Stimulated activated CD8-positive, alpha-beta memory T cell treated with anti-CD3 and anti-CD28 coated beads, Interleukin-12 subunit alpha, Interleukin-12 subunit beta, amount 100 ng/mL, for 24 hours (primary cell): ENCODE measurements around the gene BCAP31.
A peak's percentile ranks its signal among the peaks of the same experiment; 100 is the strongest.

Source experiments
- DNase-seq: peaks from one replicate; pipeline ENCODE4 v3.0.0-alpha.2; 2020; ENCODE audit errors: extremely low read depth

The BCAP31 gene

GRCh38 chrX:153724252-153725038 is at the start of gene BCAP31, which contains the start of gene ABCD1:
BCAP31 (minus strand) TSS chrX:153724387; CDS start chrX:153723244, 1,143 bp downstream.
ABCD1 (plus strand) TSS chrX:153724856; CDS start chrX:153725267, 411 bp downstream.
- peak; percentile 65 for DNase-seq

- DNase-seq, result no peak
Measured at GRCh38 chrX:153773218-153773611, 49.0 kb upstream of the BCAP31 start.

DNA sequence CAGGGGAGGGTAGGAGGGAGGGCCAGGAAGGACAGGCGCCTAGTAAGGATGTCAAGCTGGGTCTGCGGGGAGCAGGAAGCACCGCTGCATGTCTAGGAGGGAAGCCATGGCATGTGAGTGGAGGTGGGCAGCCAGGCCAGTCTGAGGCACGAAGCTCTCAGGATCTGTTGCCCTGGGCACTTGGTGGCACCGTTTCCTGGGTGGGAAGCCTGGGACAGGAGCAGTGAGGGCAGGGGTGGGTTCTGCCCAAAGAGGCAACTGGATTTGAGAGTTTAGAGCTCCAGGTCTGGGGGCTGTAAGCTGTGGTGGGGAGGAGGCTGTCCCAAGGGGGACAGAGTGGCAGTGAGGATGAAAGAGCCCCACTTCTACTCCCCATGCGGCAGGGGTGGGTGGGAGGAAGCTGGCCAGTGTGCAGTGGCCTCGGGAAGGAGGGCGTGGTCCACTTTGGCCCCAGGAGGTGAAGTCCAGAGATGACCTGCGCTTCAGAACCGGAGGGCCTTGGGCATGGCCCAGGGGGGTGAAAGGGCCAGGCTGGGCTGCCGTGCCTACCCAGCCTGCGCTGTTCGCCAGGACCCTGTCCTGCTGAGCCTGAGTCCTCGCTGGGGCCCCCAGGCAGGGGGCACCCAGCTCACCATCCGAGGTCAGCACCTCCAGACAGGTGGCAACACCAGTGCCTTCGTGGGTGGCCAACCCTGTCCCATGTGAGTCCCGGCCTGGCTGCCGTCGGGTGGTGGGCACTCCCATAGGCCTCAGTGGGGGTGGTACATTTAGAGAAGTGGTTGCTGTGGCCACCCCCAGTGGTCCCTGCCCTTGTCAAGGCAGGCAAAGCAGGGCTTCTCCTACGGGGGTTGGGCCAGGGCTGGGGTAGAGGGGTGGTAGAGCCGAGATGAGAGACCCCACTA is 48.4 kb upstream of the BCAP31 start:
- no peak for DNase-seq

DNA sequence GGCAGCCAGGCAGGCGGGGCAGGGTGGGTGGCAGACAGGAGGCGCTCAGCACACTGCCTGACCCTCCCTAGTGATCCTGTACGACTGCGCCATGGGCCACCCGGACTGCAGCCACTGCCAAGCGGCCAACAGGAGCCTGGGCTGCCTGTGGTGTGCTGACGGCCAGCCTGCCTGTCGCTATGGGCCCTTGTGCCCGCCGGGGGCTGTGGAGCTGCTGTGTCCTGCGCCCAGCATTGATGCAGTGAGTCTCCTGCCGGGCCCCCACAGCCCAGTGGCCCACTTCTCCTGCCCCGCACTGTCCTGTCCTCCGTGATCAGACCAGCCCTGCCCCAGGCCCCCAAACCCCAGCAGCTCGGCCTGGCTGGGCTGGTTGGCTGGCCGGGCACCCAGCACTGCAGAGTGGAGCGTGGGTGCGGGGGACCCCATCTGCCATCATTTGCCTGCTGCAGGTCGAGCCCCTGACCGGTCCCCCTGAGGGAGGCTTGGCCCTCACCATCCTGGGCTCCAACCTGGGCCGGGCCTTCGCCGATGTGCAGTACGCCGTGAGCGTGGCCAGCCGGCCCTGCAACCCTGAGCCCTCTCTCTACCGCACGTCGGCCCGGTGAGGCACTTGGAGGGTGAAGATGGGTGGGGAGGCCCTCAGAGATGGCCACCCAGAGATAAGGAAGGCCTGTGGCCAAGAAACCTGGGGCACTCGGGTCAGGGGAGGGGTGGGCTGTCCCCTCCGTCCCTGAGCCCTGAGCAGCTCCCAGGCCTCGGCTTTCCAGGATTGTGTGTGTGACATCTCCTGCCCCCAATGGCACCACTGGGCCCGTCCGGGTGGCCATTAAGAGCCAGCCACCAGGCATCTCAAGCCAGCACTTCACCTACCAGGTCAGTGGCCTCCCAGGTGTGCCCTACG is 47.5 kb upstream of the BCAP31 start:
- DNase-seq, result no peak

GRCh38 chrX:153770601-153771414 is 46.6 kb upstream of the BCAP31 start:
- DNase-seq, result no peak

DNA sequence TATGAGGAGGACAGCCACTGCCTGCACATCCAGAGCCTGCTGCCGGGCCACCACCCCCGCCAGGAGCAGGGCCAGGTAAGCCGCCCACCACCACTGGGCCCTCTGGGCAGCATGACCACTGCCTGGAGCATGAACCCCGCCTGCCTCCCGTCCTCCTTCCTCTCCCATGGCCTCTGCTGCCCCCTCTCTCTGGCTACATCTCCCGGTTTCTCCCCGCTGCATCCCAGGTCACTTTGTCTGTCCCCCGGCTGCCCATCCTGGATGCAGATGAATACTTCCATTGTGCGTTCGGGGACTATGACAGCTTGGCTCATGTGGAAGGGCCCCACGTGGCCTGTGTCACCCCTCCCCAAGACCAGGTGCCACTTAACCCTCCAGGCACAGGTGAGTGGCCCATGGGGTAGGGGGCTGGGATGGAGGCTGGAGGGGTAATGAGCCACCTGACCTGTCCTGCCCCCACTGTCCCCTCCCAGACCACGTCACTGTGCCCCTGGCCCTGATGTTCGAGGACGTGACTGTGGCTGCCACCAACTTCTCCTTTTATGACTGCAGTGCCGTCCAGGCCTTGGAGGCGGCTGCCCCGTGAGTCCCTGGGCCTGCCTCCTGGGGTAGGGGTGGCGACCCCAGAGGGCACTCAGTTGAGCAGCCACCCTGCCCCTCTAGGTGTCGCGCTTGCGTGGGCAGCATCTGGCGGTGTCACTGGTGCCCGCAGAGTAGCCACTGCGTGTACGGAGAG is 45.8 kb upstream of the BCAP31 start:
- DNase-seq, result no peak

- DNase-seq, result no peak
Measured at GRCh38 chrX:153769158-153769864, 45.1 kb upstream of the BCAP31 start.

GRCh38 chrX:153768311-153769157 is 44.3 kb upstream of the BCAP31 start:
- no peak for DNase-seq

GRCh38 chrX:153767674-153768055 is 43.5 kb upstream of the BCAP31 start:
- DNase-seq, result no peak

GRCh38 chrX:153766871-153767673 is 42.9 kb upstream of the BCAP31 start:
- no peak for DNase-seq

GRCh38 chrX:153766098-153766817 is 42.1 kb upstream of the BCAP31 start:
- DNase-seq, result peak; percentile 23

DNA sequence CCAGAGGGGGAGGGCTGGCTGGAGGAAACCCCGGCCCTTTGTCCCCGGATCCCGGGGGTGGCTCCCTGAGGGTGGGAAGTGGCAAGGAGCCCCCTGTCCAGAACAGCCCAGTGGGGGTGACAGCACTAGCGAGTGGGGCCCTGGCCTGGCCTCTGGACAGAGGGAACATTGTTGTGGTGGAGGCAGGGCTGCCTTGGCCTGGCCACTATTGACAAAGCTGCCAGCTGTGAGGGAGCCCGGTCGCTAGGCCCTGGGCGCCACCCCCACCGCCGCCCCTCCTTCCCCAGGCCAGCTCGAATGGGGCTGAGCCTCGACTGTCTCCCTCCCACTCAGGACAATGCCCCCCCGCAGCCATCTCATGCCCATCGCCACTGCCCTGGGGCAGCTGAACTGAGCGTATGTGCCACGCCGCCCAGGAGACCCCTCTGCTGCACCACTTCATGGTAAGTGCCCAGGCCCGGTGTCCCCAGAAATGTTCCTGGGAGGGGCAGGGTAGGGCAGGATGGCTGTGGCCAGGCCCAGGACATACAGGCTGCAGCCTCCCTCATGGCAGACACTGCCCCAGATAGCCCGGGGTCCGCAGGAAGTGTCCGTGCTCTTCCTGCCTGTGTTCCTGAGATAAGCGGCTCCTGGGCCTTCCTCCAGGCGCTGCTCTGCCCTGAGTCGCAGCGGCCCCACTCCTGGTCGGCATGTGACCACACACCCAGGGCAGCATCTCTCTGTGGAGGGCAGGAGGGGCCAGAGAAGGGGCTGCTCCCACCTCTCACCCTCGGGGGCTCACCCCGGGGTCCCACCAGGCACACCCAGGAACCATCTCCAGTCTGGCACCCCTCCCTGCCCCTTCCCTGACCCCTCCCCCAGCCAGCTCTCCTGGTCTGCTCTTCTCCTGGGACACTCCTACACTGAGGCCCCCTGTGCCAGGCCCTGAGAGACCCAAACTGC is 41.2 kb upstream of the BCAP31 start:
- DNase-seq, result no peak

GRCh38 chrX:153764786-153765137 is 40.6 kb upstream of the BCAP31 start:
- no peak for DNase-seq

GRCh38 chrX:153763989-153764755 is 40.0 kb upstream of the BCAP31 start, which contains the start of gene PLXNB3:
PLXNB3 (plus strand) TSS chrX:153764249; CDS start chrX:153765536, 1,287 bp downstream.
- DNase-seq, result peak; percentile 28

DNA sequence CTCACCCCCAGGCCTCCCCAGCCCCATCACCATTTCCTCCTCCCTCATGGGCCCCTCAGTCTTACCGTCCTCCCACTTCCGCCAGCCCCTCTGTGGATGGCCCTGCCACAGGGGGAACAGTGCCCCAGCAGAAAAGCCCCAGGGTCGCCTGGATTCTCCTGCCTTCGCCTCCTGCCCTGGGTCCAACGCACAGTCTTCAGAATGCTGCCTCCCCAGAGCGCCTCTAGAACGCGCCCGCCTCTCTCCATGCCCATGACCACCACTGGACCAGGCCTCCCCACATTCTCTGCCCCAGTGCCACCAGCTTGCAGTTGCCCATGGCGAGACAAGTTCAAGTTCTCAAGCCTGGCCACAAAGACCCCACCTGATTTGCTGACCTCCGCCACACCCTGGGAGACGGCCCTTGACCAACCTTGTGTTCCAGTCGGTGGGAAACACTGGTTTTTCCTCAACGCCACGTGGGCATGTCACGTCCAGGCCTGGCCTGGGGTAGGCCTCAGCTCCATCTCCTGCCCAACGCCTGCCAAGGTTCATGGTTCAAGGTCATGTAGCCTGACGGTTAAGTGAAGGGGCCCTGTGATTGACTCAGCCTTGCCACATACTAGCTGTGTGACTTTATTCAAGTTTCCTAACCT is 39.2 kb upstream of the BCAP31 start:
- DNase-seq, result no peak
